Kidney (tissue), 14 donors: ENCODE measurements around the gene KCNQ2. TPM values are rescaled to one million over a fixed set of nuclear protein-coding genes. Genes with fewer than 3 reads are reported as not detected.
"Not testable (repeated sequence)": the region's sequence is repeated elsewhere in the genome, so short reads cannot be mapped to it uniquely, and the experiment has no call there.

ENCODE experiments used
- DNase-seq, 5 donors: peaks; one replicate each; pipeline ENCODE4 v3.0.0-alpha.2; 2013 to 2020
- FAIRE-seq: peaks from 2 replicates; lab custom pipeline; 2012; peaks lifted over from hg19 to GRCh38; lab: Jason Lieb, UNC
- H3K27ac ChIP-seq, 2 donors: one replicate each; pipeline ENCODE4 v1.7.0; 2013; ENCODE audit warnings: low read depth in 2 of 2, low read length in 2 of 2, inconsistent platforms in 1 of 2
- H3K27me3 ChIP-seq: one replicate; pipeline ENCODE4 v1.7.1; 2013; ENCODE audit warnings: low read length, inconsistent platforms; ENCODE audit not compliant: control insufficient read depth, insufficient read depth
- H3K36me3 ChIP-seq, 3 donors: one replicate each; pipeline versions ENCODE4 v1.7.0 to v1.7.1; 2013; ENCODE audit warnings: low read length in 3 of 3, control low read depth in 1 of 3, inconsistent platforms in 1 of 3; ENCODE audit not compliant: insufficient read depth in 3 of 3, control insufficient read depth in 2 of 3
- H3K4me1 ChIP-seq, 3 donors: one replicate each; pipeline versions ENCODE4 v1.7.0 to v1.7.1; 2013; ENCODE audit warnings: low read length in 3 of 3, inconsistent platforms in 1 of 3, low read depth in 1 of 3; ENCODE audit not compliant: control insufficient read depth in 2 of 3, insufficient read depth in 2 of 3
- H3K4me3 ChIP-seq, 3 donors: one replicate each; pipeline versions ENCODE4 v1.7.0 to v1.8.1; 2013; ENCODE audit warnings: low read length in 3 of 3, control low read depth in 1 of 3, inconsistent platforms in 1 of 3
- H3K9ac ChIP-seq, 3 donors: one replicate each; pipeline versions ENCODE4 v1.7.0 to v1.7.1; 2013; ENCODE audit warnings: low read length in 3 of 3, control low read depth in 1 of 3, inconsistent platforms in 1 of 3
- H3K9me3 ChIP-seq, 3 donors: one replicate each; pipeline versions ENCODE4 v1.7.0 to v1.7.1; 2013; ENCODE audit warnings: low read length in 3 of 3, control low read depth in 1 of 3, inconsistent platforms in 1 of 3; ENCODE audit not compliant: control insufficient read depth in 2 of 3, insufficient read depth in 1 of 3
- CTCF ChIP-seq: IDR thresholded peaks from 3 replicates; pipeline ENCODE4 v1.5.1; 2012; ENCODE audit warnings: mild to moderate bottlenecking, moderate library complexity, borderline replicate concordance; ENCODE audit not compliant: insufficient read depth; ENCODE audit errors: extremely low read depth
- intact Hi-C: fragments of 100-400 bp; cut with DNase I; formaldehyde crosslinking; loops from one replicate; pipeline ENCODE4 v1.11.1; 2022
- polyA plus RNA-seq: library from polyadenylated mRNA; stranded (reverse); fragments of 350-450 nt; fragmentation: Illumina TruSeq; extraction: RNeasy Lipid Tissue Mini Kit (QIAGEN cat#74804); gene quantifications from one replicate; pipeline ENCODE4 v1.2.3, GENCODE V29; 2014; ENCODE audit warnings: low read depth, low replicate concordance; ENCODE audit not compliant: insufficient read depth
- total RNA-seq: library from RNA; stranded (reverse); fragmentation: NEBNext Ultra II Directional; extraction: Animal tissue kit (Norgen Biotek cat#: 25700); gene quantifications from one replicate; pipeline ENCODE4 v1.2.1, GENCODE V29; 2021
- donor health status: control.
- donor health status: control.
- donor health status: control.
- donor health status: control.
- donor health status: control.
- donor health status: DM: yes; HTN: yes; CAD: no.
- donor health status: Normal renal cell carcinoma (clear cell type).

The KCNQ2 gene
- total and polyA plus RNA-seq, 2 donors from 2014 or later: 2.2 TPM; not detected in 1

GRCh38 chr20:63518351-63518861 is 46.0 kb upstream of the KCNQ2 start:
- intact Hi-C loops: no loop called here
- peaks cover 0 to 11% (median 0%) of the 10 kb centered on the region in 3 donors for H3K4me1 ChIP-seq
- no peak overlapping the region for H3K27ac ChIP-seq
- H3K4me3 ChIP-seq: no peak overlapping the region
- H3K9ac ChIP-seq: no peak overlapping the region
- no peak for TF ChIP-seq CTCF
- DNase-seq (peak in 2 of 5 donors; percentile 48 to 77), FAIRE-seq (no peak)
- H3K36me3 ChIP-seq: peaks cover 0 to 3% (median 0%) of the 10 kb centered on the region in 3 donors
- H3K9me3 ChIP-seq: no peaks in the 10 kb centered on the region
- no peaks in the 10 kb centered on the region for H3K27me3 ChIP-seq

GRCh38 chr20:63517376-63518309 is 45.2 kb upstream of the KCNQ2 start:
- Histone ChIP-seq H3K27me3 (no peaks in the 10 kb centered on the region), H3K4me3 (no peak overlapping the region), H3K9me3 (no peaks in the 10 kb centered on the region), H3K4me1 (peaks cover 0 to 11% (median 0%) of the 10 kb centered on the region in 3 donors), H3K9ac (no peak overlapping the region), H3K36me3 (no peaks in the 10 kb centered on the region), H3K27ac (no peak overlapping the region)
- DNase-seq (peak in 1 of 5 donors; percentile 74), FAIRE-seq (no peak)
- no peak for TF ChIP-seq CTCF
- intact Hi-C loops: no loop called here

- peak in 1 of 5 donors; percentile 39 for DNase-seq
- H3K4me1 ChIP-seq, H3K4me3 ChIP-seq, H3K9ac ChIP-seq, H3K27me3 ChIP-seq, H3K9me3 ChIP-seq, FAIRE-seq, intact Hi-C loops, H3K36me3 ChIP-seq, H3K27ac ChIP-seq: not testable (repeated sequence)
Observed at GRCh38 chr20:63514520-63514919, 42.1 kb upstream of the KCNQ2 start.

GRCh38 chr20:63513207-63513606 is 40.8 kb upstream of the KCNQ2 start:
- DNase-seq (no peak), FAIRE-seq (no peak)
- Histone ChIP-seq H3K4me3 (no peak overlapping the region), H3K9ac (no peak overlapping the region), H3K36me3 (no peaks in the 10 kb centered on the region), H3K4me1 (no peaks in the 10 kb centered on the region), H3K9me3 (no peaks in the 10 kb centered on the region), H3K27me3 (no peaks in the 10 kb centered on the region), H3K27ac (no peak overlapping the region)
- no peak for TF ChIP-seq CTCF
- intact Hi-C loops: no loop called here
